ENCODE data around the gene RBM19.

Gene RBM19

DNA sequence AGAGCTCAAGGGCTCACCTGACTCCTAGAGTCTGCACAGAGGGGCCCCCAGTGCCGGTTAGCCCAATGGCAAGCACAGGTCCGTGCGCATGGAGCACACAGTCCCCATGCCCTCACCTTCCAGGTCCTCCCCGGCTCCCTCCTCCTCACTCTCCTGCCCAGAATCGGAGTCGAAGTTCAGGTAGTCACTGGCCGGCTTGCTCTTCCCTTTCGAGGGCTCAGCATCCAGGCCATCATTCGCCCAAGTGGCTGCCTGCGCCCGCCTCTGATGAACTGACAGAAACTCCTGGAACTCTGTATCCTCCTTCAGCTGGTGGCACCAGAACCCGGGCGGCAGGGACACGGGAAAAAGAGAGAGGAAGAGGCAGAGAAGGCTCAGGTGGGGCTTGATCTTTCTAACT is 7.0 kb downstream of the RBM19 start:
- TF ChIP-seq, protein P1, sequence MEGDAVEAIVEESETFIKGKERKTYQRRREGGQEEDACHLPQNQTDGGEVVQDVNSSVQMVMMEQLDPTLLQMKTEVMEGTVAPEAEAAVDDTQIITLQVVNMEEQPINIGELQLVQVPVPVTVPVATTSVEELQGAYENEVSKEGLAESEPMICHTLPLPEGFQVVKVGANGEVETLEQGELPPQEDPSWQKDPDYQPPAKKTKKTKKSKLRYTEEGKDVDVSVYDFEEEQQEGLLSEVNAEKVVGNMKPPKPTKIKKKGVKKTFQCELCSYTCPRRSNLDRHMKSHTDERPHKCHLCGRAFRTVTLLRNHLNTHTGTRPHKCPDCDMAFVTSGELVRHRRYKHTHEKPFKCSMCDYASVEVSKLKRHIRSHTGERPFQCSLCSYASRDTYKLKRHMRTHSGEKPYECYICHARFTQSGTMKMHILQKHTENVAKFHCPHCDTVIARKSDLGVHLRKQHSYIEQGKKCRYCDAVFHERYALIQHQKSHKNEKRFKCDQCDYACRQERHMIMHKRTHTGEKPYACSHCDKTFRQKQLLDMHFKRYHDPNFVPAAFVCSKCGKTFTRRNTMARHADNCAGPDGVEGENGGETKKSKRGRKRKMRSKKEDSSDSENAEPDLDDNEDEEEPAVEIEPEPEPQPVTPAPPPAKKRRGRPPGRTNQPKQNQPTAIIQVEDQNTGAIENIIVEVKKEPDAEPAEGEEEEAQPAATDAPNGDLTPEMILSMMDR (IDR thresholded peaks at IDR 0.05; ENCODE audit: extremely low read depth, missing control alignments) = no peak

DNA sequence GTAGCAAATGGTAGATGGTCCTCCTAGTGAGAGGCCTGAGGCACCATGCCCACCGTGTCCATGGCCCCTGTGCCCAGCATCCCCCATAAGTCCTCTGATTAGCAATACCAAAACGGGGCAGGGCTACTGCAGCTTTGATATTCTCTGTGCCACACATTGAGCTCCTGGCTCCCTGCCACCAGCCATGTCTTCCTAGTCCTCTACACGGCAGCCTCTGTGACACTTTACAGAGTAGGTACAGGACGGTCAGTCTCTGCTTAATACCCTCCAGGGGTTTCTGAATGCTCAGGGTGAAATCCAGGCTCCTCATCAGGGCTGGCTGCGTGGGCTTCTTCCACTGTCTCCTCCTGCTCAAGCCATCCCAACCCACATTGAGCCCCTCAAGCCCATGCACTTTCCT is 8.0 kb downstream of the RBM19 start:
- TF ChIP-seq, protein P1 (IDR thresholded peaks at IDR 0.05; ENCODE audit: extremely low read depth, missing control alignments) = no peak
- no peak for DNase-seq (ENCODE audit: low spot score)

More for the DNA sequence above, 7.0 kb downstream of the RBM19 start:
- no peak for DNase-seq (ENCODE audit: low spot score)

DNA sequence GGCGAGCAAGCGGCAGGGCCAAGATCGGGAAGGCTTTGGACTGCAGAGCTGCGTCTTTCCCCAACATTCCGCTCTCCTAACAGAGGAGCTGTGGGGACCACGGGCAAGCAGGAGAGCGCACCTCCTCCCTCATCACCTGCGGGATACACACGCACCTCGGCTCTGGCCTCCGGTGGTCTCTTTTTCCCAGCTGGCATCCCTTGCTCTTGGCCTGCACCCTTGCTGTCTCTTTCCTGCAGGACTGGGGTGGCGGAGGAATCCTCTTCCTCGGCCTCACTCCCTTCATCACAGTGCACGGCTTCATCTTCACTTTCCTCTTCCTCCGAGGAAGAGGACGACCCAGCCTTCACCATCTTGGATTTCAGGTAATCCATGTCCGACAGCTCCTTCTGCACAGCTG is 8.5 kb downstream of the RBM19 start:
- DNase-seq (ENCODE audit: low spot score) = no peak
- TF ChIP-seq, protein P1 (IDR thresholded peaks at IDR 0.05; ENCODE audit: extremely low read depth, missing control alignments) = no peak

DNA sequence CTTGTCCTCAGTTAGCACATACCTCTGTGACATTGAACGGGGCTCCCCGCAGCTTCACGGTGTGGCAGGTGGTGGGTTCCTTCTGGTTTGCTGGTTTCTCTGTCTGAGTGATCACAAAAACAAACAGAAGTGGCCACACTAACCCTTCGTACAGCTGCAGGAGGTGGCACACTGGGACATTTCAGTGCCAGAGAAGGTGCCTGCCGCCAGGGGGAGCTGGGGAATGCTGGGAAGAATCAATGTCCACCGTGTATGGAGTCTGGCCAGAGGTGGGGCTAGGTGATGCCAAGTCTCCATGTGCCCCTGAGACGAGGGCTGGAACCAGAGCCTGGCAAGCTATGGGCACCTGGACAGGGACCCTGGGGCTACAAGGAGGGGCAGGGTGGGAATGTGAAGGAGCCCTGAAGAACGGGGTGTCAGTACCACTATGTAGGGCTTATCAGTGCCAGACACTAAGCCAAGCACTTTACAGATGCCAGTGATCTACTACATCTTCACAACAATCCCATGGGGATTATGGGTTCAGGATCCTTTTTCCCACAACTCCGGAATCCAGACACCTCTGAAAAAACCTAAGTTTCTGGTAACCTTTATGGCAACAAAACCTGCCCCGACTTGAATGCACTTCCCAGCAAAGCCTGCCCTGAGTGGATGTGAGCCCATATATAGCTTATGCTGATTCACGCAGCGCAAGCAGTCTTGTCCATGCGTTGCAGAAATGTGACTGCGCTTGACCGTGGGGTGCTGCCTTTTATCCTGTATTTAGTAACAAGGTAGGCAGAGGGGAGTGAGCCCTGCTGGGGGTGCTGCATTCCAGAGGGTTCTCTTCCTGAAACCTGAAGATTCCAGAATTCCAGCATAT is 10.8 kb downstream of the RBM19 start:
- DNase-seq (ENCODE audit: low spot score) = no peak
- TF ChIP-seq, protein P1 (IDR thresholded peaks at IDR 0.05; ENCODE audit: extremely low read depth, missing control alignments) = peak; percentile 37

DNA sequence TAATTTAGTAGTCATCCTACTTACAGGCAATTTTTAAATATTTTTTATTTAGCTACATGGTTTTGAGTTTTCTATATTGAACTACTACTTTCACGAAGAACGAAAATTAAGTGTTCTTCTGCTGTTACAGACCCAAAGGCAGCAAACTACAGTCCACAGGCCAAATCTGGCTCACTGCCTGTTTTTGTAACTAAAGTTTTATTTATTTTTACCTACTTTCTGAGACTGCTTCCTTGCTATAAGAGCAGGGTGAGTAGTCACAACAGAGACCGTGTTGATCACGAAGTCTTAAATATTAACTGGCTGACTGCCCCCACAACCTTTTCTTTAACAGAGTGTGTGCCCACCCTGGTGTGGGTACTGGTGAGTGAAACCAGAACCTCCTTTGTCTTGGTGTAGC is 11.6 kb downstream of the RBM19 start:
- DNase-seq (ENCODE audit: low spot score) = no peak
- TF ChIP-seq, protein P1 (IDR thresholded peaks at IDR 0.05; ENCODE audit: extremely low read depth, missing control alignments) = no peak

DNA sequence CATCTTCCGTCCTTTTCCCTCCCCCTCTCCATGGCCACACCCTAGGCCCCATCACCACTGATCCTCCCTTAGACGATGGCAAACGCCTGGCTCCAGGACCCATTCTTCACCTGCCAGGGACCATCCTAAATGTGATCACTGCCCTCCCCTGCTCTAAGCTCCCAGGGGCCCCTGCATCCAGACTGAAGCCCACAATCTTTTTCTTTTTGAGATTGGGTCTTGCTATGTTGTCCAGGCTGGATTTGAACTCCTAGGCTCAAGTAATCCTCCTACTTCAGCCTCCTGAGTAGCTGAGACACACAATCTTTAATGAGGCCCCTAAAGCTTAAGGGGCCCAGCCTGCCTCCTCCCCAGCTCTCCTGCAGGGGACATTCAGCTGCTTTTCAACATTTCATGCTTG is 15.3 kb downstream of the RBM19 start:
- TF ChIP-seq, protein P1 (IDR thresholded peaks at IDR 0.05; ENCODE audit: extremely low read depth, missing control alignments) = no peak
- DNase-seq (ENCODE audit: low spot score) = no peak

Measured in GM20000 (cell line).